Loucy (cell line): ENCODE measurements around the gene MYH6.

Source experiments
- H2AFZ ChIP-seq: fragments of 200-600 bp; sonication (generic); 2 replicates; pipeline ENCODE4 v1.6.0; 2016; ENCODE audit warnings: antibody characterized with exemption, mild to moderate bottlenecking, low read length, moderate library complexity
- H3F3A ChIP-seq: fragments of 200-600 bp; 2 replicates; pipeline ENCODE4 v1.6.0; 2016; ENCODE audit warnings: antibody characterized with exemption, low read depth, mild to moderate bottlenecking
- H3K27me3 ChIP-seq: fragments of 200-600 bp; sonication (generic); 2 replicates; pipeline ENCODE4 v1.6.1; 2014; ENCODE audit warnings: low read length, mild to moderate bottlenecking; ENCODE audit not compliant: insufficient read depth, poor library complexity, severe bottlenecking
- H3K36me3 ChIP-seq: fragments of 200-600 bp; sonication (generic); 2 replicates; pipeline ENCODE4 v1.6.1; 2016; ENCODE audit warnings: low read length; ENCODE audit not compliant: insufficient read depth
- H3K4me1 ChIP-seq: fragments of 200-600 bp; sonication (generic); 2 replicates; pipeline ENCODE4 v1.5.1; 2014; ENCODE audit warnings: low read length, mild to moderate bottlenecking; ENCODE audit not compliant: insufficient read depth, poor library complexity, severe bottlenecking
- H3K4me2 ChIP-seq: fragments of 200-600 bp; sonication (generic); 2 replicates; pipeline ENCODE4 v1.6.0; 2014; ENCODE audit warnings: antibody characterized with exemption, low read length, low read depth, mild to moderate bottlenecking; ENCODE audit not compliant: poor library complexity, severe bottlenecking
- H3K4me3 ChIP-seq: fragments of 200-600 bp; sonication (generic); 2 replicates; pipeline ENCODE4 v1.5.1; 2014; ENCODE audit warnings: low read length, mild to moderate bottlenecking, mixed read lengths; ENCODE audit not compliant: poor library complexity, severe bottlenecking
- H3K79me2 ChIP-seq: fragments of 200-600 bp; sonication (generic); 2 replicates; pipeline ENCODE4 v1.6.1; 2014; ENCODE audit warnings: low read length; ENCODE audit not compliant: insufficient read depth
- H3K9ac ChIP-seq: fragments of 200-600 bp; sonication (generic); 2 replicates; pipeline ENCODE4 v1.6.0; 2014; ENCODE audit warnings: mild to moderate bottlenecking, low read depth, low read length, moderate library complexity; ENCODE audit not compliant: poor library complexity, severe bottlenecking
- H3K9me2 ChIP-seq: fragments of 200-600 bp; sonication (generic); replicated peaks from 2 replicates; pipeline ENCODE4 v1.6.1; 2016; ENCODE audit warnings: low read depth, low read length, mixed read lengths
- H3K9me3 ChIP-seq: fragments of 200-600 bp; sonication (generic); 2 replicates; pipeline ENCODE4 v1.6.1; 2014; ENCODE audit warnings: mild to moderate bottlenecking, antibody characterized with exemption, low read length, low read depth; ENCODE audit not compliant: insufficient read depth
- H4K20me1 ChIP-seq: fragments of 200-600 bp; sonication (generic); 2 replicates; pipeline ENCODE4 v1.6.0; 2014; ENCODE audit warnings: antibody characterized with exemption, low read length, mild to moderate bottlenecking; ENCODE audit not compliant: insufficient read depth, poor library complexity, severe bottlenecking
- EZH2phosphoT487 ChIP-seq: fragments of 200-600 bp; IDR thresholded peaks from 2 replicates; pipeline ENCODE4 v1.6.1; 2018; ENCODE audit warnings: antibody characterized with exemption, mild to moderate bottlenecking, moderate library complexity, borderline replicate concordance
- TF ChIP-seq, protein P1 (sequence below): fragments of 200-600 bp; sonication (generic); conservative IDR thresholded peaks from 2 replicates; pipeline ENCODE4 v1.5.1; 2014; ENCODE audit warnings: mild to moderate bottlenecking, antibody characterized with exemption, low read length

Gene MYH6

DNA sequence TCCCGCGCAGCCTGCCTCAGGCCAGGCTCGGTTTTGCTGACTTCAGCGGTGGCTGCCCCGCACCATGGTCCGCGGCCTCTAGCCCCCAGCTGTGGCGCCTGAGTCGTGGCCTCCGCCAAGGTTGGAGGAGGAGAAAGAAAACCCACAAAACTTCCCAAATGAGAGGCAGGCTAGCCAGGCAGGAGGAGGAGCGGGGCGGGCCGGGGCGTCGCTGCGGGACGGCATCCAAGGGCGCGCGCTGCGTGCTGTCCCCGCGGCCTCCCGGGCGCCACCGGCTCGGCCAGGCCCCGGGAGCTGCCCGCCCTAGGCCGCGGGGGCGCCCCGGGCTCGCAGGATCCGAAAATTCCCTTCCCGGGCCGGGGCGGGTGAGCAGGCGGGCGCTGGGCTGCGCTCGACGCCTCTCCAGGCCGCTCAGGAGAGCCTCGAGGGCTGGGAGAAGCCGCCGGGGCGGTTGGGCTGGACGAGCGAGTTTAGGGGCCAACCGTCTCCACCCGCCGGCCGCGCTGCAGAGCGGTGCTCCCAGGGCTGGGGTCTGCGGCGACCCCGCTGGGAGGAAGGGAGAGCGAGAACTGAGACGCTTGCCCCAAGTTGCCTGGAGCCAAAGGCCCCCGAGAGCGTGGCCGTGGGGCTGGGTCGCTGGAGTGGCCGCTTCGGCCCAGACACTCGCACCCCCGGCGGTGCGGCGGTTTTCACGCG lies 42.9 kb downstream of the MYH6 start, which contains the start of gene EFS:
TSS of gene EFS (minus strand) at position 137 of the 696 bp plus-strand sequence. CDS start 147 bp downstream, outside the sequence.
- Histone ChIP-seq H3K79me2 (no peaks in the 10 kb centered on the region), H3K9me2 (no peaks in the 10 kb centered on the region), H3K4me1 (no peaks in the 10 kb centered on the region), H3F3A (no peaks in the 10 kb centered on the region), H2AFZ (no peak within 1 kb of the TSS), H3K4me3 (no peak within 1 kb of the TSS), H4K20me1 (no peaks in the 10 kb centered on the region), H3K36me3 (no peaks in the 10 kb centered on the region), H3K27me3 (no peaks in the 10 kb centered on the region), H3K9ac (no peak within 1 kb of the TSS), H3K9me3 (no peaks in the 10 kb centered on the region), H3K4me2 (no peak within 1 kb of the TSS)
- TF ChIP-seq, protein P1, sequence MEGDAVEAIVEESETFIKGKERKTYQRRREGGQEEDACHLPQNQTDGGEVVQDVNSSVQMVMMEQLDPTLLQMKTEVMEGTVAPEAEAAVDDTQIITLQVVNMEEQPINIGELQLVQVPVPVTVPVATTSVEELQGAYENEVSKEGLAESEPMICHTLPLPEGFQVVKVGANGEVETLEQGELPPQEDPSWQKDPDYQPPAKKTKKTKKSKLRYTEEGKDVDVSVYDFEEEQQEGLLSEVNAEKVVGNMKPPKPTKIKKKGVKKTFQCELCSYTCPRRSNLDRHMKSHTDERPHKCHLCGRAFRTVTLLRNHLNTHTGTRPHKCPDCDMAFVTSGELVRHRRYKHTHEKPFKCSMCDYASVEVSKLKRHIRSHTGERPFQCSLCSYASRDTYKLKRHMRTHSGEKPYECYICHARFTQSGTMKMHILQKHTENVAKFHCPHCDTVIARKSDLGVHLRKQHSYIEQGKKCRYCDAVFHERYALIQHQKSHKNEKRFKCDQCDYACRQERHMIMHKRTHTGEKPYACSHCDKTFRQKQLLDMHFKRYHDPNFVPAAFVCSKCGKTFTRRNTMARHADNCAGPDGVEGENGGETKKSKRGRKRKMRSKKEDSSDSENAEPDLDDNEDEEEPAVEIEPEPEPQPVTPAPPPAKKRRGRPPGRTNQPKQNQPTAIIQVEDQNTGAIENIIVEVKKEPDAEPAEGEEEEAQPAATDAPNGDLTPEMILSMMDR: no peak
- TF ChIP-seq EZH2phosphoT487: no peak

DNA sequence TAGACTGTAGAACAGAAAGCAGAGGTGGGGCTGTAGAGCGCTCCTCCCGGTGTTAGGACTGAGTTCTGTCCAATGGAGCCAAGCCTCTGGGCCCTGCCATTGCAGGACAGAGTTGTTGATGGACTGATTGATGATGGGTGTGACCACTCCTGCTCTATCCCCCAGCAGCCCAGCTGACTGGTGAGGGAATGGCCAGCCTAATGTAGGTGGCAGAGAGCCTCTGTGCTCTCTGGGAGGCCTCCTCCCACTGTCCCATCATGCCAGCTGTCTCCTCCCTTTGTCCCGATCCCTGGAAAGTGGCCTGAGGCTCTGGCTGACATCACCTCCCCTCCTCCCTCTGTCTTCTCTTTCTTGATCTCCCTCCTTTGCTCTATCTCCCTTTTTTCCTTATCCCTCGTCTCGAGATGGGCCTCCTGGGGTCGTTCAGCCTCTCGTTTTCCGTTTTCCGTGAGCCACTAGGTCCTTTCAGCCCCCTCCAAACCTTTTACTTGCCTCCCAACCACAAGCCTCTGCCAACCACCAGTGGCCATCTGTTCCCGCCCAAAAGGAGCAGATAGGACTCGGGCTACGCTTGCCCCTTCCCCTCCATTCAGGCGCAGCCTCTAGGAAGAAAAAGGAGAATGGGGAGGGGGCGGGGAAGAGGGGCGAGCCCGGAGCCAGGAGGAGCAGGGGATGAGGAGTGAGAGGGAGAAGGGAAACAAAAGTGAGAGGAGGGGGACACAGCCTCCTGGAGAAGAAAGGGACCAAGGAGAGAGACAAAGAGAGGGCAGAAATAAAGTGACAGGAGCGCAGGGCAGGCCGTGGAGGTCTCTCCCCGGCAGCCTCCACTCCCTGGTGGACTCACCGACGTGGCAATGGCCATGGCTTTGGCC lies 43.7 kb downstream of the MYH6 start:
- Histone ChIP-seq H3K9me3 (no peaks in the 10 kb centered on the region), H3K4me3 (no peak overlapping the region), H3K4me2 (no peak overlapping the region), H3K9ac (no peak overlapping the region), H4K20me1 (no peaks in the 10 kb centered on the region), H2AFZ (no peak overlapping the region), H3K36me3 (no peaks in the 10 kb centered on the region), H3F3A (no peaks in the 10 kb centered on the region), H3K9me2 (no peaks in the 10 kb centered on the region), H3K27me3 (no peaks in the 10 kb centered on the region), H3K4me1 (no peaks in the 10 kb centered on the region), H3K79me2 (no peaks in the 10 kb centered on the region)
- TF ChIP-seq, protein P1: no peak
- no peak for TF ChIP-seq EZH2phosphoT487

DNA sequence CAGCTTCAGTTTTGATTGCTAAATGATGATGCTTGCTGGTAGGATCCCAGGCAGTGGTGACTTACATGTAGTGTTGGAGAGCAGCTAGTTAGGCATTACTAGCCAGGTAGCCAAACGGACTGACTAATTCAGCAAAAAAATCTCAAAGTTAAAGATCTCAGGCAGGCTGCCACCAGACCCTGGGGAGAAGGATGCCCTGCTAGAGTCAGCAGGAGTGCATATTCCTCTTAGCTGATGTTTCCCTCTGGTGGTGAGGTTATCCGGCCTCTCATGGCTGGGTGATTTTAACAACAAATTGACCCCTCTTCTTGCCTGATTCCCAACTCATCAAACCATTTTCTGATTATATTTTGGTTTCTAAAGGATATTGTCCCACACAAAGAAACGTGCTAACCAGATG lies 45.9 kb downstream of the MYH6 start:
- TF ChIP-seq EZH2phosphoT487: no peak
- TF ChIP-seq, protein P1: 0 out of 2 replicates have a peak, but pooled peaks have one; percentile 10
- H3F3A ChIP-seq: no peaks in the 10 kb centered on the region
- no peak overlapping the region for H3K4me3 ChIP-seq
- H3K9me3 ChIP-seq: no peaks in the 10 kb centered on the region
- H3K9me2 ChIP-seq: no peaks in the 10 kb centered on the region
- H3K4me2 ChIP-seq: no peak overlapping the region
- no peaks in the 10 kb centered on the region for H3K36me3 ChIP-seq
- no peaks in the 10 kb centered on the region for H3K27me3 ChIP-seq
- H3K79me2 ChIP-seq: no peaks in the 10 kb centered on the region
- no peak overlapping the region for H2AFZ ChIP-seq
- H3K9ac ChIP-seq: no peak overlapping the region
- H3K4me1 ChIP-seq: no peaks in the 10 kb centered on the region
- no peaks in the 10 kb centered on the region for H4K20me1 ChIP-seq
